ENCODE measurements around the gene MTCL1. TPM values are rescaled to one million over a fixed set of nuclear protein-coding genes. Genes with fewer than 3 reads are reported as not detected.

The MTCL1 gene
- total RNA-seq, 1 experiment from 2014 or later: 50.1 TPM

- CTCF ChIA-PET: no interaction called here
- no peaks in the 10 kb centered on the region for H3K9me3 ChIP-seq (ENCODE audit: control insufficient read depth, insufficient read depth, low read depth, low read length)
- no peak for DNase-seq (ENCODE audit: low read depth, low spot score)
Observed at GRCh38 chr18:8766559-8767293, 61.4 kb downstream of the MTCL1 start.

GRCh38 chr18:8767340-8767739 lies 62.0 kb downstream of the MTCL1 start:
- intact Hi-C loops (cut with micrococcal nuclease; ENCODE audit: unreplicated experiment): no loop called here
- ChIA-PET CTCF (no interaction called here), POLR2A (no interaction called here)
- ATAC-seq (no peak), DNase-seq (ENCODE audit: low read depth, low spot score) (no peak)
- in situ Hi-C loops (cut with HindIII; ENCODE audit: low pct_unique_long_range_greater_than_20kb, low sequenced_read_pairs): no loop called here
- no peak overlapping the region for H3K4me3 ChIP-seq (ENCODE audit: low read depth in 2 of 2, low read length in 2 of 2)
- no peaks in the 10 kb centered on the region for H3K36me3 ChIP-seq (ENCODE audit: control insufficient read depth, insufficient read depth, low read length)
- TF ChIP-seq POLR2AphosphoS5 (IDR thresholded peaks at IDR 0.05; ENCODE audit: low read depth, low read length) (no peak), SIN3A (IDR thresholded peaks at IDR 0.05; ENCODE audit: borderline replicate concordance, insufficient read depth, low read depth, low read length) (no peak), REST (IDR thresholded peaks at IDR 0.05; ENCODE audit: insufficient read depth in 1 of 2, low read depth in 2 of 2, low read length in 1 of 2) (no peak), TCF7L2 (IDR thresholded peaks at IDR 0.05; ENCODE audit: low read depth, low read length) (no peak), CTCF (IDR thresholded peaks at IDR 0.05) (no peak)
- BruUV-seq (replicated peaks): no TSS peak
- no peak overlapping the region for H3K27ac ChIP-seq (ENCODE audit: low read length)
- H3K4me1 ChIP-seq (ENCODE audit: control insufficient read depth, insufficient read depth, low read length): no peaks in the 10 kb centered on the region
- H3K9me3 ChIP-seq (ENCODE audit: control insufficient read depth, insufficient read depth, low read depth, low read length): no peaks in the 10 kb centered on the region
- H3K27me3 ChIP-seq (ENCODE audit: control insufficient read depth, insufficient read depth, low read length): no peaks in the 10 kb centered on the region

More at GRCh38 chr18:8766559-8767293, 61.4 kb downstream of the MTCL1 start:
- peaks cover 2% of the 10 kb centered on the region; the same call in 1 of the 2 replicates for H3K36me3 ChIP-seq (ENCODE audit: control insufficient read depth, insufficient read depth, low read length)
- no peak overlapping the region for H3K4me3 ChIP-seq (ENCODE audit: low read depth in 2 of 2, low read length in 2 of 2)
- TF ChIP-seq TCF7L2 (IDR thresholded peaks at IDR 0.05; ENCODE audit: low read depth, low read length) (no peak), REST (IDR thresholded peaks at IDR 0.05; ENCODE audit: insufficient read depth in 1 of 2, low read depth in 2 of 2, low read length in 1 of 2) (no peak), SIN3A (IDR thresholded peaks at IDR 0.05; ENCODE audit: borderline replicate concordance, insufficient read depth, low read depth, low read length) (no peak), CTCF (IDR thresholded peaks at IDR 0.05) (no peak), POLR2AphosphoS5 (IDR thresholded peaks at IDR 0.05; ENCODE audit: low read depth, low read length) (no peak)
- no peak overlapping the region for H3K27ac ChIP-seq (ENCODE audit: low read length)
- POLR2A ChIA-PET: no interaction called here
- no peaks in the 10 kb centered on the region for H3K4me1 ChIP-seq (ENCODE audit: control insufficient read depth, insufficient read depth, low read length)
- BruUV-seq (replicated peaks): no TSS peak
- intact Hi-C loops (cut with micrococcal nuclease; ENCODE audit: unreplicated experiment): no loop called here
- H3K27me3 ChIP-seq (ENCODE audit: control insufficient read depth, insufficient read depth, low read length): no peaks in the 10 kb centered on the region
- in situ Hi-C loops (cut with HindIII; ENCODE audit: low pct_unique_long_range_greater_than_20kb, low sequenced_read_pairs): no loop called here
- ATAC-seq: peak; percentile 56; the same call in 1 of the 2 replicates
